Measurements from ENCODE around the gene EXOC7. TPM values are rescaled to one million over a fixed set of nuclear protein-coding genes. Genes with fewer than 3 reads are reported as not detected.

EXOC7 gene
- total and polyA plus RNA-seq, 2 donors (not counting 1 experiment from before 2014, with no cell fraction given) = 66.8 to 88.8 TPM

DNA sequence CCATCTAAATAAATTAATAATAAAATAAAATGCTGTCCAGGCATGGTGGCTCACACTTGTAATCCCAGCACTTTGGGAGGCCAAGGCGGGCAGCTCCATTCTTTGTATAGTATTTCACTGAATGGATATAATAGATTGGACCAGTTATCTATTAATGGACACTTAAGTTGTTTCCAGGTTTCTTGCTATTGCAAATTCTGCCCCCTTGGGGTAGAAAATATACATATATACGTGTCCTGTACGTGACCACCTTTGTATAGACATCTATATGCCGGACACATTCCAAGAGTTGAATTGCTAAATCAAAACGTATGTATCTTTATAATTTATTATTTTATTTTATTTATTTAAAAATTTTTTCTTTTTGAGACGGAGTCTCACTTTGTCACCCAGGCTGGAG is 3.9 kb upstream of the EXOC7 start:
- H3K27ac ChIP-seq (ENCODE audit: insufficient read depth, low read length) = no peak overlapping the region
- TF ChIP-seq, protein P1, sequence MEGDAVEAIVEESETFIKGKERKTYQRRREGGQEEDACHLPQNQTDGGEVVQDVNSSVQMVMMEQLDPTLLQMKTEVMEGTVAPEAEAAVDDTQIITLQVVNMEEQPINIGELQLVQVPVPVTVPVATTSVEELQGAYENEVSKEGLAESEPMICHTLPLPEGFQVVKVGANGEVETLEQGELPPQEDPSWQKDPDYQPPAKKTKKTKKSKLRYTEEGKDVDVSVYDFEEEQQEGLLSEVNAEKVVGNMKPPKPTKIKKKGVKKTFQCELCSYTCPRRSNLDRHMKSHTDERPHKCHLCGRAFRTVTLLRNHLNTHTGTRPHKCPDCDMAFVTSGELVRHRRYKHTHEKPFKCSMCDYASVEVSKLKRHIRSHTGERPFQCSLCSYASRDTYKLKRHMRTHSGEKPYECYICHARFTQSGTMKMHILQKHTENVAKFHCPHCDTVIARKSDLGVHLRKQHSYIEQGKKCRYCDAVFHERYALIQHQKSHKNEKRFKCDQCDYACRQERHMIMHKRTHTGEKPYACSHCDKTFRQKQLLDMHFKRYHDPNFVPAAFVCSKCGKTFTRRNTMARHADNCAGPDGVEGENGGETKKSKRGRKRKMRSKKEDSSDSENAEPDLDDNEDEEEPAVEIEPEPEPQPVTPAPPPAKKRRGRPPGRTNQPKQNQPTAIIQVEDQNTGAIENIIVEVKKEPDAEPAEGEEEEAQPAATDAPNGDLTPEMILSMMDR (conservative IDR thresholded peaks at IDR 0.05 in 1 of 2, IDR thresholded peaks at IDR 0.05 in 1 of 2; ENCODE audit: low read depth in 1 of 2, low read length in 2 of 2) = peak in 1 of 2 donors; percentile 23
- no peak for TF ChIP-seq EZH2 (IDR thresholded peaks at IDR 0.05; ENCODE audit: low read length, missing control alignments)
- DNase-seq (ENCODE audit: low read depth in 2 of 2) = peak in 1 of 2 donors; percentile 15
- no peak overlapping the region for H3K4me2 ChIP-seq (ENCODE audit: extremely low read depth, insufficient read depth, low read length)
- no peak overlapping the region for H3K9ac ChIP-seq (ENCODE audit: insufficient read depth, low read length)
- H3K4me1 ChIP-seq (ENCODE audit: control insufficient read depth, extremely low read depth, insufficient read depth, low read length) = peaks cover 2% of the 10 kb centered on the region
- H3K9me3 ChIP-seq (ENCODE audit: control insufficient read depth, insufficient read depth, low read depth, low read length) = no peaks in the 10 kb centered on the region
- H3K36me3 ChIP-seq (ENCODE audit: control insufficient read depth, insufficient read depth, low read length) = no peaks in the 10 kb centered on the region
- H3K4me3 ChIP-seq (replicated peaks in 1 of 4; ENCODE audit: control extremely low read depth in 1 of 4, insufficient read depth in 1 of 4, low read depth in 3 of 4, low read length in 4 of 4) = no peak overlapping the region
- H2AFZ ChIP-seq (ENCODE audit: low read length) = no peak overlapping the region
- H3K79me2 ChIP-seq (ENCODE audit: control insufficient read depth, insufficient read depth, low read length) = peaks cover 7% of the 10 kb centered on the region
- H3K27me3 ChIP-seq (ENCODE audit: control insufficient read depth, insufficient read depth, low read length) = no peaks in the 10 kb centered on the region
- H4K20me1 ChIP-seq (ENCODE audit: control insufficient read depth, extremely low read depth, insufficient read depth, low read length) = no peaks in the 10 kb centered on the region

DNA sequence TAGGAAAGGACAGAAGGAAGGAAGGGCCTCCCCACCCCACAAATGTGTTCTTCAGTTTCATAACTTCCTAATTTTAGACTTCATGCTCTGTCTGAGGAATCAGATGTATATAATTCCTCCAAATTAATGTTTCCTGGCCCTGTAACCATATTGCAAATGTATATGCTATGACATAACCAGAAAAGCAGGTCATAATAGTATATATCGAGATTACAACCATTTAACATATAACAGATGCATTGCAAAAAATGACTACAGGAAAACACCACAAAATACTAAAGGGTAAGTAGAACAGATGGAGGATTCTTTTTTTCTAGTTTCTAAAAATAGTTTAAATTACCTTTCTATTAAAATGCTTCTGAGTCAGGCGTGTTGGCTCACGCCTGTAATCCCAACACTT is 3.1 kb upstream of the EXOC7 start:
- Histone ChIP-seq H3K4me2 (ENCODE audit: extremely low read depth, insufficient read depth, low read length) (no peak overlapping the region), H4K20me1 (ENCODE audit: control insufficient read depth, extremely low read depth, insufficient read depth, low read length) (no peaks in the 10 kb centered on the region), H3K4me1 (ENCODE audit: control insufficient read depth, extremely low read depth, insufficient read depth, low read length) (peaks cover 3% of the 10 kb centered on the region), H3K27me3 (ENCODE audit: control insufficient read depth, insufficient read depth, low read length) (no peaks in the 10 kb centered on the region), H3K4me3 (replicated peaks in 1 of 4; ENCODE audit: control extremely low read depth in 1 of 4, insufficient read depth in 1 of 4, low read depth in 3 of 4, low read length in 4 of 4) (no peak overlapping the region), H3K79me2 (ENCODE audit: control insufficient read depth, insufficient read depth, low read length) (peaks cover 12% of the 10 kb centered on the region), H3K27ac (ENCODE audit: insufficient read depth, low read length) (no peak overlapping the region), H2AFZ (ENCODE audit: low read length) (no peak overlapping the region), H3K9ac (ENCODE audit: insufficient read depth, low read length) (no peak overlapping the region), H3K36me3 (ENCODE audit: control insufficient read depth, insufficient read depth, low read length) (peaks cover under 1% of the 10 kb centered on the region), H3K9me3 (ENCODE audit: control insufficient read depth, insufficient read depth, low read depth, low read length) (no peaks in the 10 kb centered on the region)
- DNase-seq (ENCODE audit: low read depth in 2 of 2) = no peak
- TF ChIP-seq, protein P1 (conservative IDR thresholded peaks at IDR 0.05 in 1 of 2, IDR thresholded peaks at IDR 0.05 in 1 of 2; ENCODE audit: low read depth in 1 of 2, low read length in 2 of 2) = no peak
- no peak for TF ChIP-seq EZH2 (IDR thresholded peaks at IDR 0.05; ENCODE audit: low read length, missing control alignments)

DNA sequence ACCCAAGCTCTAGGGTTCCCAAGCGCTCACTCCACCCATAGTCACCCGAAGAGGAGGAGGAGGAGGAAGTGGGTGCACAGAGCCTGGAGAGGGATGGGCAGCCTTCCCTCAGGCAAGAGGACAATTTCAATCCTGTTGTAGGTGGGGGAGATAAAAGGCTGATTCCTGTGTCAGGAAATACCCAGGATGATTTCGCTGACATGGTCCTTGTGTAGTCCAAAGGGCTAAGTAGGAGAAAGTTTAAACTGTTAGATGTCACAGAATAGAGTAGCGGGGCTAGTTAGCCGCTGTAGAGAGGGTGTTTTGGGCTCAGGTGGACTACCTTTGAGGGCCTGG is 1.3 kb upstream of the EXOC7 start:
- H3K9me3 ChIP-seq (ENCODE audit: control insufficient read depth, insufficient read depth, low read depth, low read length) = no peaks in the 10 kb centered on the region
- H3K4me2 ChIP-seq (ENCODE audit: extremely low read depth, insufficient read depth, low read length) = no peak overlapping the region
- TF ChIP-seq, protein P1 (conservative IDR thresholded peaks at IDR 0.05 in 1 of 2, IDR thresholded peaks at IDR 0.05 in 1 of 2; ENCODE audit: low read depth in 1 of 2, low read length in 2 of 2) = no peak
- TF ChIP-seq EZH2 (IDR thresholded peaks at IDR 0.05; ENCODE audit: low read length, missing control alignments) = no peak
- H3K4me1 ChIP-seq (ENCODE audit: control insufficient read depth, extremely low read depth, insufficient read depth, low read length) = peaks cover 3% of the 10 kb centered on the region
- no peak overlapping the region for H2AFZ ChIP-seq (ENCODE audit: low read length)
- no peak overlapping the region for H3K4me3 ChIP-seq (replicated peaks in 1 of 4; ENCODE audit: control extremely low read depth in 1 of 4, insufficient read depth in 1 of 4, low read depth in 3 of 4, low read length in 4 of 4)
- no peak for DNase-seq (ENCODE audit: low read depth in 2 of 2)
- H3K9ac ChIP-seq (ENCODE audit: insufficient read depth, low read length) = no peak overlapping the region
- H3K27ac ChIP-seq (ENCODE audit: insufficient read depth, low read length) = no peak overlapping the region
- no peaks in the 10 kb centered on the region for H3K27me3 ChIP-seq (ENCODE audit: control insufficient read depth, insufficient read depth, low read length)
- no peaks in the 10 kb centered on the region for H4K20me1 ChIP-seq (ENCODE audit: control insufficient read depth, extremely low read depth, insufficient read depth, low read length)
- peaks cover 5% of the 10 kb centered on the region for H3K36me3 ChIP-seq (ENCODE audit: control insufficient read depth, insufficient read depth, low read length)
- peaks cover 15% of the 10 kb centered on the region for H3K79me2 ChIP-seq (ENCODE audit: control insufficient read depth, insufficient read depth, low read length)

All from fibroblast of lung (primary cell).